Spleen (tissue), 7 donors: ENCODE results near the gene ETNK2.

Experiments used
- CTCF ChIP-seq, 11 experiments: fragments of 200-600 bp in 7 of 11; fragments of 450-650 bp in 4 of 11; sonication (generic) in 4 of 11; IDR thresholded peaks in 8 of 11; conservative IDR thresholded peaks in 3 of 11; 1 replicate in 7 of 11; 2 replicates in 4 of 11; pipeline versions ENCODE4 v1.4.0 to v1.8.0; 2016 to 2021; ENCODE audit warnings: antibody characterized with exemption in 11 of 11, inconsistent platforms in 4 of 11, mild to moderate bottlenecking in 1 of 11
- POLR2A ChIP-seq, 3 donors: fragments of 450-650 bp; IDR thresholded peaks; one replicate each; pipeline ENCODE4 v1.5.1; 2017; ENCODE audit warnings: antibody characterized with exemption in 3 of 3, mild to moderate bottlenecking in 1 of 3
- donor health status: DM: no; HTN: no; CAD: no; lungs with moderate emphysema.
- donor health status: DM: no; HTN: no; CAD: no.
- donor health status: DM: no; HTN: no; CAD: no.

- no peak for TF ChIP-seq CTCF (IDR thresholded peaks at IDR 0.05 in 8 of 11, conservative IDR thresholded peaks at IDR 0.05 in 3 of 11)
- TF ChIP-seq POLR2A (IDR thresholded peaks at IDR 0.05) = no peak
Measured at GRCh38 chr1:204171751-204172178, 19.9 kb upstream of the ETNK2 start.
